OCI-LY1 (cell line): ENCODE results near the gene SLC39A9.

Experiments
- H2AFZ ChIP-seq: fragments of 200-600 bp; sonication (generic), shearing (Covaris generic); 2 replicates; pipeline ENCODE4 v1.6.0; 2014; ENCODE audit warnings: antibody characterized with exemption, mild to moderate bottlenecking, low read length
- H3F3A ChIP-seq: fragments of 200-600 bp; sonication (generic), shearing (Covaris generic); 2 replicates; pipeline ENCODE4 v1.6.0; 2014; ENCODE audit warnings: mild to moderate bottlenecking, antibody characterized with exemption, low read length, moderate library complexity; ENCODE audit not compliant: insufficient read depth
- H3K27ac ChIP-seq: fragments of 200-600 bp; sonication (generic); 2 replicates; pipeline ENCODE4 v1.5.1; 2014; ENCODE audit warnings: low read length, mixed run types, mild to moderate bottlenecking, low read depth; ENCODE audit not compliant: poor library complexity, severe bottlenecking
- H3K27me3 ChIP-seq: fragments of 200-600 bp; sonication (generic); 2 replicates; pipeline ENCODE4 v1.6.0; 2014; ENCODE audit warnings: antibody characterized with exemption, mild to moderate bottlenecking, low read length, moderate library complexity; ENCODE audit not compliant: insufficient read depth
- H3K36me3 ChIP-seq: fragments of 200-600 bp; sonication (generic); 2 replicates; pipeline ENCODE4 v1.6.1; 2014; ENCODE audit warnings: mild to moderate bottlenecking, antibody characterized with exemption, low read length, moderate library complexity, mixed read lengths; ENCODE audit not compliant: insufficient read depth
- H3K4me1 ChIP-seq: fragments of 200-600 bp; sonication (generic); 2 replicates; pipeline ENCODE4 v1.5.1; 2014; ENCODE audit warnings: mild to moderate bottlenecking, low read length, moderate library complexity; ENCODE audit not compliant: insufficient read depth, severe bottlenecking
- H3K4me2 ChIP-seq: fragments of 200-600 bp; sonication (generic), shearing (Covaris generic); 2 replicates; pipeline ENCODE4 v1.6.1; 2014; ENCODE audit warnings: low read length
- H3K4me3 ChIP-seq: fragments of 200-600 bp; sonication (generic); 2 replicates; pipeline ENCODE4 v1.5.1; 2014; ENCODE audit warnings: low read length, low read depth, mild to moderate bottlenecking, mixed read lengths; ENCODE audit not compliant: poor library complexity, severe bottlenecking
- H3K79me2 ChIP-seq: fragments of 200-600 bp; shearing (Covaris generic); 2 replicates; pipeline ENCODE4 v1.6.1; 2016; ENCODE audit warnings: mixed run types, low read length, mixed read lengths; ENCODE audit not compliant: insufficient read depth
- H3K9ac ChIP-seq: fragments of 200-600 bp; sonication (generic), shearing (Covaris generic); 2 replicates; pipeline ENCODE4 v1.6.1; 2014; ENCODE audit warnings: mild to moderate bottlenecking, low read length, mixed read lengths
- H3K9me2 ChIP-seq: fragments of 200-600 bp; sonication (generic), shearing (Covaris generic); 2 replicates; pipeline ENCODE4 v1.6.1; 2014; ENCODE audit warnings: low read depth, mild to moderate bottlenecking, low read length, mixed read lengths
- H3K9me3 ChIP-seq: fragments of 200-600 bp; shearing (Covaris generic); 2 replicates; pipeline ENCODE4 v1.6.1; 2014; ENCODE audit warnings: low read length, mixed read lengths
- H4K20me1 ChIP-seq: fragments of 200-600 bp; sonication (generic), shearing (Covaris generic); 2 replicates; pipeline ENCODE4 v1.6.0; 2016; ENCODE audit warnings: mild to moderate bottlenecking, low read length; ENCODE audit not compliant: insufficient read depth
- CTCF ChIP-seq: fragments of 200-600 bp; sonication (generic), shearing (Covaris generic); IDR thresholded peaks from 2 replicates; pipeline ENCODE4 v1.5.1; 2017; ENCODE audit warnings: mild to moderate bottlenecking, antibody characterized with exemption, low read length, moderate library complexity, mixed read lengths
- EZH2 ChIP-seq: fragments of 200-600 bp; sonication (generic), shearing (Covaris generic); IDR thresholded peaks from 2 replicates; pipeline ENCODE4 v1.8.0; 2017; ENCODE audit warnings: borderline replicate concordance, mixed run types, mild to moderate bottlenecking, antibody characterized with exemption, low read length, moderate library complexity, mixed read lengths

The SLC39A9 gene

GRCh38 chr14:69451941-69452340, 53.4 kb downstream of the SLC39A9 start:
- Histone ChIP-seq H3K79me2 (no peaks in the 10 kb centered on the region), H3K9me3 (no peaks in the 10 kb centered on the region), H3K27me3 (no peaks in the 10 kb centered on the region), H3K4me3 (no peak overlapping the region), H3K9ac (no peak overlapping the region), H3F3A (no peaks in the 10 kb centered on the region), H4K20me1 (no peaks in the 10 kb centered on the region), H2AFZ (no peak overlapping the region), H3K9me2 (no peaks in the 10 kb centered on the region), H3K4me1 (no peaks in the 10 kb centered on the region), H3K4me2 (no peak overlapping the region), H3K36me3 (peaks cover 20% of the 10 kb centered on the region; the same call in 1 of the 2 replicates), H3K27ac (no peak overlapping the region)
- TF ChIP-seq EZH2 (no peak), CTCF (no peak)

DNA sequence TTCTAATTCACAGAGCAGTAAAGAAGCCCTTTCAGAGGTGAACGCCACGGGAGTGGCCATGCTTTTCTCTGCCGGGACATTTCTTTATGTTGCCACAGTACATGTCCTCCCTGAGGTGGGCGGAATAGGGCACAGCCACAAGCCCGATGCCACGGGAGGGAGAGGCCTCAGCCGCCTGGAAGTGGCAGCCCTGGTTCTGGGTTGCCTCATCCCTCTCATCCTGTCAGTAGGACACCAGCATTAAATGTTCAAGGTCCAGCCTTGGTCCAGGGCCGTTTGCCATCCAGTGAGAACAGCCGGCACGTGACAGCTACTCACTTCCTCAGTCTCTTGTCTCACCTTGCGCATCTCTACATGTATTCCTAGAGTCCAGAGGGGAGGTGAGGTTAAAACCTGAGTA, 59.9 kb downstream of the SLC39A9 start:
- no peak overlapping the region for H3K9ac ChIP-seq
- no peaks in the 10 kb centered on the region for H3F3A ChIP-seq
- H3K4me2 ChIP-seq, result no peak overlapping the region
- no peaks in the 10 kb centered on the region for H3K27me3 ChIP-seq
- no peaks in the 10 kb centered on the region for H3K79me2 ChIP-seq
- no peaks in the 10 kb centered on the region for H3K9me3 ChIP-seq
- no peak overlapping the region for H2AFZ ChIP-seq
- H4K20me1 ChIP-seq, result no peaks in the 10 kb centered on the region
- TF ChIP-seq EZH2 (no peak), CTCF (no peak)
- H3K36me3 ChIP-seq, result peaks cover 49% of the 10 kb centered on the region; the same call in 1 of the 2 replicates
- no peaks in the 10 kb centered on the region for H3K4me1 ChIP-seq
- H3K27ac ChIP-seq, result no peak overlapping the region
- no peak overlapping the region for H3K4me3 ChIP-seq
- H3K9me2 ChIP-seq, result no peaks in the 10 kb centered on the region

DNA sequence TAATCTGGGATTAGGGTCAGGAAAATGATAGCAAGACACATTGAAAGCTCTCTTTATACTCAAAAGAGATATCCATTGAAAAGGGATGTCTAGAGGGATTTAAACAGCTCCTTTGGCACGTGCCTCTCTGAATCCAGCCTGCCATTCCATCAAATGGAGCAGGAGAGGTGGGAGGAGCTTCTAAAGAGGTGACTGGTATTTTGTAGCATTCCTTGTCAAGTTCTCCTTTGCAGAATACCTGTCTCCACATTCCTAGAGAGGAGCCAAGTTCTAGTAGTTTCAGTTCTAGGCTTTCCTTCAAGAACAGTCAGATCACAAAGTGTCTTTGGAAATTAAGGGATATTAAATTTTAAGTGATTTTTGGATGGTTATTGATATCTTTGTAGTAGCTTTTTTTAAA, 60.6 kb downstream of the SLC39A9 start:
- H3F3A ChIP-seq, result no peaks in the 10 kb centered on the region
- no peaks in the 10 kb centered on the region for H4K20me1 ChIP-seq
- no peaks in the 10 kb centered on the region for H3K79me2 ChIP-seq
- no peak overlapping the region for H3K9ac ChIP-seq
- H3K9me2 ChIP-seq, result no peaks in the 10 kb centered on the region
- H3K9me3 ChIP-seq, result no peaks in the 10 kb centered on the region
- no peak for TF ChIP-seq EZH2
- TF ChIP-seq CTCF, result no peak
- H3K36me3 ChIP-seq, result peaks cover 49% of the 10 kb centered on the region; the same call in 1 of the 2 replicates
- H3K4me3 ChIP-seq, result no peak overlapping the region
- H3K27ac ChIP-seq, result no peak overlapping the region
- H3K4me2 ChIP-seq, result no peak overlapping the region
- H2AFZ ChIP-seq, result no peak overlapping the region
- H3K4me1 ChIP-seq, result no peaks in the 10 kb centered on the region
- no peaks in the 10 kb centered on the region for H3K27me3 ChIP-seq
